ENCODE results near the gene C1orf35. TPM values are rescaled to one million over a fixed set of nuclear protein-coding genes. Genes with fewer than 3 reads are reported as not detected.

The C1orf35 gene
- total and polyA plus RNA-seq, 2 of the 4 experiments (the other 2 are of a cell fraction): 4.3 to 13.0 TPM

DNA sequence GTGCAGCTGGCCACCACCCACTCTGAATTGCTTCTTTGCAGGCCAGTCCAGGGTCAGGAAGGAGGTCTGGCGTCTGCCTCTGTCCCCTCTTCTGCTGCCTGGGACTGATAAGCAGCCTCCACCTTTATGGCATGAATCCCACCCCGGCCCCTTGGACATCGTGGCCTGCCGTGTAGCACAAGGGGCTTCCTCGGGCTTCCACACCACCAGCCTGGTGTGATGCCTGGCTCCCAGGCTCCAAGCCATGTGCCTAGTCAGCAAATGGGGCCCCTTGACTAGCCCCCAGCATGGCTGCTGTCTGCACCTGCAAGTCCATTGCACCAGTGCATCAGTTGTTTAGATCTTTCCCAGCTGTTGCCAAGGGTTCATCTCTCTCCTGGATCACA lies 30.5 kb downstream of the C1orf35 start:
- in situ Hi-C loops (cut with MboI; ENCODE audit: low sequenced_read_pairs): no loop called here
- no peak overlapping the region for H2AK9ac ChIP-seq (replicated peaks; ENCODE audit: low read depth, low read length, poor library complexity)
- no peak overlapping the region for H3K4me2 ChIP-seq (ENCODE audit: low read depth, low read length)
- no peak overlapping the region for H3K9ac ChIP-seq (ENCODE audit: low read depth, low read length)
- H2AFZ ChIP-seq (replicated peaks; ENCODE audit: low read length, poor library complexity): peak overlapping the region; percentile 33
- H4K8ac ChIP-seq (ENCODE audit: low read depth in 2 of 2, low read length in 2 of 2): no peak overlapping the region
- H2BK20ac ChIP-seq (ENCODE audit: low read depth, low read length): no peak overlapping the region
- dilution Hi-C loops (cut with HindIII; ENCODE audit: low sequenced_read_pairs, unreplicated experiment): no loop called here
- H3K79me1 ChIP-seq (ENCODE audit: low read depth in 1 of 2, low read length in 2 of 2): no peaks in the 10 kb centered on the region
- intact Hi-C loops (cut with micrococcal nuclease): no loop called here
- no peaks in the 10 kb centered on the region for H3K36me3 ChIP-seq (ENCODE audit: control insufficient read depth, insufficient read depth, low read length)
- H4K20me1 ChIP-seq (ENCODE audit: insufficient read depth, low read length): peaks cover 12% of the 10 kb centered on the region
- H2AK5ac ChIP-seq (ENCODE audit: low read depth, low read length): no peak overlapping the region
- no peaks in the 10 kb centered on the region for H3K9me1 ChIP-seq (ENCODE audit: insufficient read depth, low read length)
- H3K14ac ChIP-seq (replicated peaks; ENCODE audit: low read depth, low read length): no peak overlapping the region
- 62% methylated on average over 4 of the region's 5 CpGs; no CpG with 5 or more reads in 1 of the 2 experiments for WGBS, 2 experiments (ENCODE audit: extremely low coverage in 2 of 2, insufficient read length in 1 of 2)
- no peaks in the 10 kb centered on the region for H3K9me3 ChIP-seq (ENCODE audit: control insufficient read depth, insufficient read depth, low read length)
- H3K4ac ChIP-seq (ENCODE audit: low read depth, low read length): no peak overlapping the region
- no peak overlapping the region for H2BK15ac ChIP-seq (ENCODE audit: low read depth, low read length)
- H3K27ac ChIP-seq (ENCODE audit: insufficient read depth, low read length): no peak overlapping the region
- H3K56ac ChIP-seq (ENCODE audit: extremely low read depth, insufficient read depth, low read length): no peak overlapping the region
- H4K5ac ChIP-seq (ENCODE audit: low read depth, low read length): no peak overlapping the region
- H3K27me3 ChIP-seq (ENCODE audit: control insufficient read depth, insufficient read depth, low read length): peaks cover 17% of the 10 kb centered on the region
- no peak overlapping the region for H2BK5ac ChIP-seq (ENCODE audit: low read depth, low read length, poor library complexity, severe bottlenecking)
- H3K4me3 ChIP-seq (ENCODE audit: insufficient read depth, low read depth, low read length): no peak overlapping the region
- H4K91ac ChIP-seq (ENCODE audit: insufficient read depth, low read depth, low read length): no peak overlapping the region
- BruUV-seq (replicated peaks): no TSS peak
- POLR2A ChIA-PET (ENCODE audit: unreplicated experiment): no interaction called here
- ATAC-seq (ENCODE audit: low read depth) (no peak), DNase-seq (no peak)
- no peaks in the 10 kb centered on the region for H3K4me1 ChIP-seq (ENCODE audit: control insufficient read depth, insufficient read depth, low read length)
- H3K18ac ChIP-seq (ENCODE audit: low read depth, low read length): no peak overlapping the region
- H3K23ac ChIP-seq (ENCODE audit: low read depth, low read length): no peak overlapping the region
- TF ChIP-seq RCOR1 (IDR thresholded peaks at IDR 0.05; ENCODE audit: insufficient replicate concordance, low read length): no peak
- TF ChIP-seq NFE2L2 (IDR thresholded peaks at IDR 0.05; ENCODE audit: low read depth, low read length): no peak
- no peak for TF ChIP-seq FOS (IDR thresholded peaks at IDR 0.05; ENCODE audit: low read depth, low read length)
- no peak for TF ChIP-seq CEBPB (IDR thresholded peaks at IDR 0.05; ENCODE audit: low read depth, low read length)
- TF ChIP-seq, protein P1, sequence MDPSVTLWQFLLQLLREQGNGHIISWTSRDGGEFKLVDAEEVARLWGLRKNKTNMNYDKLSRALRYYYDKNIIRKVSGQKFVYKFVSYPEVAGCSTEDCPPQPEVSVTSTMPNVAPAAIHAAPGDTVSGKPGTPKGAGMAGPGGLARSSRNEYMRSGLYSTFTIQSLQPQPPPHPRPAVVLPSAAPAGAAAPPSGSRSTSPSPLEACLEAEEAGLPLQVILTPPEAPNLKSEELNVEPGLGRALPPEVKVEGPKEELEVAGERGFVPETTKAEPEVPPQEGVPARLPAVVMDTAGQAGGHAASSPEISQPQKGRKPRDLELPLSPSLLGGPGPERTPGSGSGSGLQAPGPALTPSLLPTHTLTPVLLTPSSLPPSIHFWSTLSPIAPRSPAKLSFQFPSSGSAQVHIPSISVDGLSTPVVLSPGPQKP (IDR thresholded peaks at IDR 0.05; ENCODE audit: borderline replicate concordance, low read depth, low read length): no peak
- TF ChIP-seq MXI1 (IDR thresholded peaks at IDR 0.05; ENCODE audit: borderline replicate concordance, low read depth, low read length): no peak
- no peak for TF ChIP-seq SMC3 (IDR thresholded peaks at IDR 0.05; ENCODE audit: low read depth, low read length)
- no peak for TF ChIP-seq RFX5 (IDR thresholded peaks at IDR 0.05; ENCODE audit: low read depth, low read length)
- CTCF ChIA-PET: no interaction called here
- no peak overlapping the region for H2BK120ac ChIP-seq (ENCODE audit: low read depth, low read length)

Measured in IMR-90 (cell line).